GM12891 (cell line): ENCODE results near the gene MMEL1.
A peak's percentile ranks its signal among the peaks of the same experiment; 100 is the strongest.
"Not testable (repeated sequence)": the region's sequence is repeated elsewhere in the genome, so short reads cannot be mapped to it uniquely, and the experiment has no call there.

Experiments
- DNase-seq: peaks from one replicate; pipeline ENCODE4 v3.0.0; 2011; ENCODE audit warnings: low spot score; ENCODE audit not compliant: insufficient read length
- FAIRE-seq: peaks from 2 replicates; lab custom pipeline; 2011; peaks lifted over from hg19 to GRCh38; lab: Jason Lieb, UNC
- PAX5 ChIP-seq: IDR thresholded peaks from 2 replicates; pipeline ENCODE4 v1.6.1; 2011; ENCODE audit warnings: low read length, moderate library complexity, mild to moderate bottlenecking; ENCODE audit not compliant: insufficient read depth, severe bottlenecking
- POLR2A ChIP-seq: IDR thresholded peaks from 2 replicates; pipeline ENCODE4 v1.6.1; 2011; ENCODE audit warnings: low read depth, low read length, control low read depth
- POLR2AphosphoS5 ChIP-seq: IDR thresholded peaks from 2 replicates; pipeline ENCODE4 v1.6.1; 2011; ENCODE audit warnings: low read depth, low read length, control low read depth
- POU2F2 ChIP-seq: IDR thresholded peaks from 2 replicates; pipeline ENCODE4 v1.6.1; 2011; ENCODE audit warnings: low read depth, mild to moderate bottlenecking, control low read depth, low read length, moderate library complexity
- SPI1 ChIP-seq: IDR thresholded peaks from 2 replicates; pipeline ENCODE4 v1.6.1; 2011; ENCODE audit warnings: low read depth, low read length, control low read depth
- TAF1 ChIP-seq: IDR thresholded peaks from 2 replicates; pipeline ENCODE4 v1.6.1; 2011; ENCODE audit warnings: low read depth, low read length, control low read depth

The MMEL1 gene

GRCh38 chr1:2584686-2585317 is 48.0 kb downstream of the MMEL1 start:
- DNase-seq (no peak), FAIRE-seq (peak; percentile 58)
- no peak for TF ChIP-seq POU2F2
- no peak for TF ChIP-seq POLR2A
- TF ChIP-seq POLR2AphosphoS5: no peak
- TF ChIP-seq SPI1: no peak
- TF ChIP-seq TAF1: no peak

- FAIRE-seq (peak; percentile 5), DNase-seq (no peak)
- TF ChIP-seq POLR2AphosphoS5: no peak
- no peak for TF ChIP-seq POLR2A
- no peak for TF ChIP-seq SPI1
- TF ChIP-seq TAF1: no peak
- no peak for TF ChIP-seq POU2F2
- TF ChIP-seq PAX5: no peak
Observed at GRCh38 chr1:2583871-2584351, 48.9 kb downstream of the MMEL1 start.

GRCh38 chr1:2583331-2583791 is 49.5 kb downstream of the MMEL1 start:
- FAIRE-seq: peak; percentile 26
- TF ChIP-seq POU2F2: no peak
- no peak for TF ChIP-seq POLR2A
- no peak for TF ChIP-seq POLR2AphosphoS5
- TF ChIP-seq PAX5: no peak
- no peak for TF ChIP-seq SPI1
- TF ChIP-seq TAF1: no peak
- no peak for DNase-seq

- FAIRE-seq (no peak), DNase-seq (no peak)
Observed at GRCh38 chr1:2582391-2582790, 50.4 kb downstream of the MMEL1 start.

GRCh38 chr1:2580691-2581090 is 52.1 kb downstream of the MMEL1 start:
- TF ChIP-seq POU2F2: no peak
- no peak for TF ChIP-seq SPI1
- no peak for TF ChIP-seq TAF1
- no peak for TF ChIP-seq POLR2A
- no peak for TF ChIP-seq PAX5
- TF ChIP-seq POLR2AphosphoS5: no peak
- DNase-seq (no peak), FAIRE-seq (peak; percentile 28)

More at GRCh38 chr1:2582391-2582790, 50.4 kb downstream of the MMEL1 start:
- no peak for TF ChIP-seq TAF1
- TF ChIP-seq POU2F2: no peak
- TF ChIP-seq POLR2AphosphoS5: no peak
- TF ChIP-seq POLR2A: no peak

- DNase-seq (no peak), FAIRE-seq (peak; percentile 62)
- TF ChIP-seq POU2F2 (no peak), SPI1 (no peak), POLR2A (no peak), TAF1 (no peak), PAX5 (no peak), POLR2AphosphoS5 (no peak)
Observed at GRCh38 chr1:2578758-2579118, 54.1 kb downstream of the MMEL1 start.

GRCh38 chr1:2577565-2578075 is 55.2 kb downstream of the MMEL1 start:
- FAIRE-seq, DNase-seq: not testable (repeated sequence)

GRCh38 chr1:2575801-2576663 is 56.8 kb downstream of the MMEL1 start:
- no peak for FAIRE-seq
- DNase-seq: no peak
- TF ChIP-seq POU2F2: no peak
- TF ChIP-seq SPI1: 0 out of 2 replicates have a peak, but pooled peaks have one; percentile 46
- TF ChIP-seq POLR2AphosphoS5: no peak
- TF ChIP-seq TAF1: no peak
- TF ChIP-seq POLR2A: no peak
- no peak for TF ChIP-seq PAX5

GRCh38 chr1:2574350-2574749 is 58.5 kb downstream of the MMEL1 start:
- TF ChIP-seq POU2F2: no peak
- TF ChIP-seq POLR2A: no peak
- FAIRE-seq (no peak), DNase-seq (no peak)
